Kidney (tissue), 14 donors: ENCODE measurements around the gene KIRREL3. TPM values are rescaled to one million over a fixed set of nuclear protein-coding genes. Genes with fewer than 3 reads are reported as not detected.

ENCODE experiments used
- DNase-seq, 5 donors: peaks; one replicate each; pipeline ENCODE4 v3.0.0-alpha.2; 2013 to 2020
- FAIRE-seq: peaks from 2 replicates; lab custom pipeline; 2012; peaks lifted over from hg19 to GRCh38; lab: Jason Lieb, UNC
- H3K27ac ChIP-seq, 2 donors: one replicate each; pipeline ENCODE4 v1.7.0; 2013; ENCODE audit warnings: low read depth in 2 of 2, low read length in 2 of 2, inconsistent platforms in 1 of 2
- H3K27me3 ChIP-seq: one replicate; pipeline ENCODE4 v1.7.1; 2013; ENCODE audit warnings: low read length, inconsistent platforms; ENCODE audit not compliant: control insufficient read depth, insufficient read depth
- H3K36me3 ChIP-seq, 3 donors: one replicate each; pipeline versions ENCODE4 v1.7.0 to v1.7.1; 2013; ENCODE audit warnings: low read length in 3 of 3, control low read depth in 1 of 3, inconsistent platforms in 1 of 3; ENCODE audit not compliant: insufficient read depth in 3 of 3, control insufficient read depth in 2 of 3
- H3K4me1 ChIP-seq, 3 donors: one replicate each; pipeline versions ENCODE4 v1.7.0 to v1.7.1; 2013; ENCODE audit warnings: low read length in 3 of 3, inconsistent platforms in 1 of 3, low read depth in 1 of 3; ENCODE audit not compliant: control insufficient read depth in 2 of 3, insufficient read depth in 2 of 3
- H3K4me3 ChIP-seq, 3 donors: one replicate each; pipeline versions ENCODE4 v1.7.0 to v1.8.1; 2013; ENCODE audit warnings: low read length in 3 of 3, control low read depth in 1 of 3, inconsistent platforms in 1 of 3
- H3K9ac ChIP-seq, 3 donors: one replicate each; pipeline versions ENCODE4 v1.7.0 to v1.7.1; 2013; ENCODE audit warnings: low read length in 3 of 3, control low read depth in 1 of 3, inconsistent platforms in 1 of 3
- H3K9me3 ChIP-seq, 3 donors: one replicate each; pipeline versions ENCODE4 v1.7.0 to v1.7.1; 2013; ENCODE audit warnings: low read length in 3 of 3, control low read depth in 1 of 3, inconsistent platforms in 1 of 3; ENCODE audit not compliant: control insufficient read depth in 2 of 3, insufficient read depth in 1 of 3
- CTCF ChIP-seq: IDR thresholded peaks from 3 replicates; pipeline ENCODE4 v1.5.1; 2012; ENCODE audit warnings: mild to moderate bottlenecking, moderate library complexity, borderline replicate concordance; ENCODE audit not compliant: insufficient read depth; ENCODE audit errors: extremely low read depth
- intact Hi-C: fragments of 100-400 bp; cut with DNase I; formaldehyde crosslinking; loops from one replicate; pipeline ENCODE4 v1.11.1; 2022
- polyA plus RNA-seq: library from polyadenylated mRNA; stranded (reverse); fragments of 350-450 nt; fragmentation: Illumina TruSeq; extraction: RNeasy Lipid Tissue Mini Kit (QIAGEN cat#74804); gene quantifications from one replicate; pipeline ENCODE4 v1.2.3, GENCODE V29; 2014; ENCODE audit warnings: low read depth, low replicate concordance; ENCODE audit not compliant: insufficient read depth
- total RNA-seq: library from RNA; stranded (reverse); fragmentation: NEBNext Ultra II Directional; extraction: Animal tissue kit (Norgen Biotek cat#: 25700); gene quantifications from one replicate; pipeline ENCODE4 v1.2.1, GENCODE V29; 2021
- donor health status: control.
- donor health status: control.
- donor health status: control.
- donor health status: control.
- donor health status: control.
- donor health status: DM: yes; HTN: yes; CAD: no.
- donor health status: Normal renal cell carcinoma (clear cell type).

Gene KIRREL3
- total and polyA plus RNA-seq, 2 donors from 2014 or later, result 0.19 to 0.22 TPM

GRCh38 chr11:126747315-126747714 is 253.3 kb downstream of the KIRREL3 start:
- intact Hi-C loops, result no loop called here
- TF ChIP-seq CTCF, result no peak
- H3K36me3 ChIP-seq, result no peaks in the 10 kb centered on the region
- H3K27me3 ChIP-seq, result no peaks in the 10 kb centered on the region
- DNase-seq (no peak), FAIRE-seq (no peak)
- H3K4me3 ChIP-seq, result no peak overlapping the region
- H3K9me3 ChIP-seq, result peaks cover 0 to 4% (median 0%) of the 10 kb centered on the region in 3 donors
- no peak overlapping the region for H3K27ac ChIP-seq
- H3K4me1 ChIP-seq, result peaks cover 0 to 5% (median 5%) of the 10 kb centered on the region in 3 donors
- H3K9ac ChIP-seq, result no peak overlapping the region

GRCh38 chr11:126746443-126746842 is 254.1 kb downstream of the KIRREL3 start:
- Histone ChIP-seq H3K27me3 (no peaks in the 10 kb centered on the region), H3K27ac (no peak overlapping the region), H3K4me1 (peaks cover 0 to 5% (median 5%) of the 10 kb centered on the region in 3 donors), H3K9me3 (no peaks in the 10 kb centered on the region), H3K36me3 (no peaks in the 10 kb centered on the region), H3K9ac (no peak overlapping the region), H3K4me3 (no peak overlapping the region)
- FAIRE-seq (no peak), DNase-seq (no peak)
- intact Hi-C loops, result no loop called here
- TF ChIP-seq CTCF, result no peak

- TF ChIP-seq CTCF, result no peak
- Histone ChIP-seq H3K9me3 (no peaks in the 10 kb centered on the region), H3K4me3 (no peak overlapping the region), H3K27ac (no peak overlapping the region), H3K36me3 (no peaks in the 10 kb centered on the region), H3K4me1 (peaks cover 0 to 5% (median 5%) of the 10 kb centered on the region in 3 donors), H3K9ac (no peak overlapping the region), H3K27me3 (no peaks in the 10 kb centered on the region)
- DNase-seq (no peak), FAIRE-seq (no peak)
- intact Hi-C loops, result no loop called here
Measured at GRCh38 chr11:126744699-126745098, 255.9 kb downstream of the KIRREL3 start.

GRCh38 chr11:126743628-126744027 is 256.9 kb downstream of the KIRREL3 start:
- intact Hi-C loops, result no loop called here
- DNase-seq (no peak), FAIRE-seq (no peak)
- TF ChIP-seq CTCF, result no peak
- H3K27me3 ChIP-seq, result no peaks in the 10 kb centered on the region
- H3K9ac ChIP-seq, result no peak overlapping the region
- no peaks in the 10 kb centered on the region for H3K9me3 ChIP-seq
- no peak overlapping the region for H3K4me3 ChIP-seq
- H3K36me3 ChIP-seq, result no peaks in the 10 kb centered on the region
- H3K4me1 ChIP-seq, result peaks cover 0 to 5% (median 5%) of the 10 kb centered on the region in 3 donors
- no peak overlapping the region for H3K27ac ChIP-seq
